ENCODE measurements around the gene MEGF6.

The MEGF6 gene

DNA sequence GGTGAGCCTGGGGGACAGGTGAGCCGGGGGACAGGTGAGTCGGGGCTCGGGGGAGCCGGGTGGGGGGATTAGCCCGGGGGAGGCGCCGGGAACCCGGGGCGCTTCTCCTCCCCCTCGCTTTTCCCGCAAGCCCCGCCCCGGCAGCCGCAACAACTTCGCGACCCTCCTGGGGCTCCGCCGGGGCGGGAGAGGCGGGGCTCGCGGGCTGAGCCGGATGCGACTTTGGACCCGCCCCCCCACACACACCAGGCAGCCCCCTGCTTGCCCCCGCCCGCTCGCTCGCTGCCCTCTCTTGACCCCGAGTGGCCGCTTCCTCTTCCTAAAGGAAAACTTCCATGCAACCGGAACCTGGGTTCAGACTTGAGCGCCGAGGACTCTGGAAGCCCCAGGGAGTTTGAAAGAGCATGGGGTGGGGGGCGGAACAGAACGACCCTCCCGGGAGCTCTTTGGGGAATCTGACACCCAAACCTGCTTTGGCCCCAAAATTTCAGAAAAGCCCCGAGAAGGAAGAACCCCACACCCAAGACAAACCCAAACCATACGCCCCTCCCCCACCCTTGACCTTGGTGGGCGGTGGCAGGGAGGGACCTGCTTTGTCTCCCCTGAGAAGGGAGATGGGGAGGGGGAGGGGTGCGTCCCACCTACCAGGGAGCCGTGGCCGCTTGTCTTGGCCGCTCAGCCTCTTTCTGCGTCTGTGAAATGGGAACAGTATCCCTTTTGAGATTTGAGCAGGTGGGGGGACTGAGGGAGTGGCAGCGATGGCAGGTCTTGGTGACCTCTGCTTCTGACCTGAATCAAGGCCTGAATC is 156.3 kb downstream of the MEGF6 start:
- TF ChIP-seq, protein P1, sequence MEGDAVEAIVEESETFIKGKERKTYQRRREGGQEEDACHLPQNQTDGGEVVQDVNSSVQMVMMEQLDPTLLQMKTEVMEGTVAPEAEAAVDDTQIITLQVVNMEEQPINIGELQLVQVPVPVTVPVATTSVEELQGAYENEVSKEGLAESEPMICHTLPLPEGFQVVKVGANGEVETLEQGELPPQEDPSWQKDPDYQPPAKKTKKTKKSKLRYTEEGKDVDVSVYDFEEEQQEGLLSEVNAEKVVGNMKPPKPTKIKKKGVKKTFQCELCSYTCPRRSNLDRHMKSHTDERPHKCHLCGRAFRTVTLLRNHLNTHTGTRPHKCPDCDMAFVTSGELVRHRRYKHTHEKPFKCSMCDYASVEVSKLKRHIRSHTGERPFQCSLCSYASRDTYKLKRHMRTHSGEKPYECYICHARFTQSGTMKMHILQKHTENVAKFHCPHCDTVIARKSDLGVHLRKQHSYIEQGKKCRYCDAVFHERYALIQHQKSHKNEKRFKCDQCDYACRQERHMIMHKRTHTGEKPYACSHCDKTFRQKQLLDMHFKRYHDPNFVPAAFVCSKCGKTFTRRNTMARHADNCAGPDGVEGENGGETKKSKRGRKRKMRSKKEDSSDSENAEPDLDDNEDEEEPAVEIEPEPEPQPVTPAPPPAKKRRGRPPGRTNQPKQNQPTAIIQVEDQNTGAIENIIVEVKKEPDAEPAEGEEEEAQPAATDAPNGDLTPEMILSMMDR (IDR thresholded peaks at IDR 0.05; ENCODE audit: insufficient read depth, low read length, missing control alignments): no peak
- POLR2A ChIA-PET: no interaction called here
- no peak overlapping the region for H3K4me3 ChIP-seq (ENCODE audit: low read depth, low read length)
- DNase-seq (ENCODE audit: low read depth, low spot score): no peak
- CTCF ChIA-PET: interaction anchor here (1.7 to 3.1 kb wide), 2 partner anchors 17 to 30 kb away, joined by 5 to 16 read pairs; no protein-coding TSS in a partner anchor

DNA sequence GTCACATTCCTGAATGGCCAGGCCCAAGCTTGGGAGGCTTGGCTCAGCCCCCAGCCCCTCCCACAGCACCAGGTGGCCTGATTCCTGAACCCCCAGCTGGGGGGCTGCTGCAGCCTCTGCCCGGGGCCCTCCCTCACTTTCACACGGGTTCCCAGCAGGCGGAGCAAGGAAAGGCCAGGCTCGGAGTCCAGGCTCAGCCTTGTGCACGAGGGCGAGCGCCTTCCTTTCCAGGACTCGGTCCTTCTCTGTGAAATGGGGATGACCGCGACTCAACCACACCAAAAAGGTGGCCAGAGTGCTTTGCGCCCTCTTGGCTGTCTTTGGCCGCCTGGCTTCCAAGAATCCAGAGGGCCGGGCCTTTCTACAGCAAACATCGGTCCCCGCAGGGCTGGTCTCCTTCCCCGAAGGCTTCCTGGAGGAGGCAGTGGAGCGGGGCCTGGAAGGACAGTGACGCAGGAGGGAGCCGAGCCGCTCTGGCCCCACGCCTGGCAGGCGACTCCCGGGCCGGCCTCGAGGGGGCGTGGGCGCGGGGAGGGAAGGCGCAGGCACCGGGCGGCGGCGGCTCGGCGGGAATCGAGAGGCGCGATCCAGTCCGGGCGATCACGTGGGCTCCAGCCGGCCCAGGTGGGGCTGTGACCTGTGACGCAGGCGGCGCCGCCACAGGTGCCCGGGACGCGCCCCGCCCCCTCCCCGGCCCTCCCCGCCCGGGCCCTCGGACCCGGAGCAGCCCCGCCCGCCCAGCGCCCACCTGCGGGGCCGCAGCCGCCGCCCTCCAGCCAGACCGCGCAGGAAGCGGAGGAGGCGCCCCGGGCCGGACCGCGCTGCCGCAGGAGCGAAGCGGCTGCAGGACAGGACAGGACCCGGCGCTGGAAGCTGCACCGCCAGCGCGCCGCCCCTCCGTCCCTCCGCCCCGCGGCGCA is 157.2 kb downstream of the MEGF6 start, which contains the start of gene ARHGEF16:
Gene ARHGEF16 (plus strand): TSS at position 775 of the 920 bp plus-strand sequence. CDS start 8,420 bp downstream, outside the sequence.
- ChIA-PET POLR2A (no interaction called here), CTCF (interaction anchor here (0.6 to 3.1 kb wide), 29 partner anchors 9 to 350 kb away, joined by 3 to 166 read pairs (median 11); partner anchors contain the start of gene WRAP73)
- TF ChIP-seq, protein P1 (IDR thresholded peaks at IDR 0.05; ENCODE audit: insufficient read depth, low read length, missing control alignments): peak; percentile 53
- DNase-seq (ENCODE audit: low read depth, low spot score): no peak
- H3K4me3 ChIP-seq (ENCODE audit: low read depth, low read length): no peak within 1 kb of the TSS

DNA sequence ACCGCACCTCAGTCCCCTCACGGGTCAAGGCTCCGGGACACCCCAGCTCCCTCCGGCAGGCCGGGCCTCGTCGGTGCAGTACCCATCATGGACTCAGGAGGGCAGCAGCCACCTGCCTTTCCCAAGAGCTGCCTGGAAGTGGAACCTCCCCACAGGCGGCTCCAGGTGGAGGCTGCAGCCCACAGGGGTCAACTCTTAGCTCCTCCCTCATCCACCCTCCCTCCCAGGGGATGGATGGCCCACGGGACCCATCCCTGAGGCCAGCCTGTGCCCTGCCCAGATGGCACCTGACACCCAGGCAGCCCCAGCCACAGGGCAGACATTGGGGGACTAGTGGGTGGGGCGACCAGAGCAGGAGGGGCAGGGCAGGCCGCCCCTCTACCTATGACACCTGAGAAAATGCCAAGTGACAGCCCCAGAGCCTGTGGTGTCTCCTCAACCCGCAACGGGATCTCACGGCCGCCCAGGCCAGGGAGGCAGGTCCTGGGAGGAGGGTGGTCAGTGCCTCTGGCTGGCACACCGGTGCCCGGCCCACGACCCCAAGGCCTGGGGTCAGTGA is 158.0 kb downstream of the MEGF6 start:
- TF ChIP-seq, protein P1 (IDR thresholded peaks at IDR 0.05; ENCODE audit: insufficient read depth, low read length, missing control alignments): peak; percentile 98
- ChIA-PET POLR2A (no interaction called here), CTCF (interaction anchor here (0.6 to 2.8 kb wide), 47 partner anchors 9 to 965 kb away, joined by 3 to 166 read pairs (median 5); partner anchors contain the start of gene WRAP73)
- no peak for DNase-seq (ENCODE audit: low read depth, low spot score)
- no peak overlapping the region for H3K4me3 ChIP-seq (ENCODE audit: low read depth, low read length)

DNA sequence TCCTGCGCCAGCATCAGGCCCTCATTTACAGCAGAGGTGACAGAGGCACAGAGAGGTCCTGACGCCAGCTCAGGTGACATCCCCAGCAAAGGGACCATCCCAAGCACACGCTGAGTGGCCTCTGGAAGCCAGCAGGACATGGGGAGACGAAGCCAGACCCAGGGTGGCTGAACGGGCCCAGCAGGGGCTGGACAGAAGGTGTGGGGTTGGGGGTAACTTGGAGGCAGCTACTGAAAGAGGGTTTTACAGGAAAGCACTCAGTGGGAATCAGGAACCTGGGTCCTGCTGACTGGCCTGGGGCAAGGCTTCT is 158.5 kb downstream of the MEGF6 start:
- POLR2A ChIA-PET: no interaction called here
- no peak overlapping the region for H3K4me3 ChIP-seq (ENCODE audit: low read depth, low read length)
- CTCF ChIA-PET: interaction anchor here (0.7 to 2.8 kb wide), 44 partner anchors 10 to 964 kb away, joined by 3 to 166 read pairs (median 5); partner anchors contain the start of gene WRAP73
- DNase-seq (ENCODE audit: low read depth, low spot score): no peak
- TF ChIP-seq, protein P1 (IDR thresholded peaks at IDR 0.05; ENCODE audit: insufficient read depth, low read length, missing control alignments): no peak

DNA sequence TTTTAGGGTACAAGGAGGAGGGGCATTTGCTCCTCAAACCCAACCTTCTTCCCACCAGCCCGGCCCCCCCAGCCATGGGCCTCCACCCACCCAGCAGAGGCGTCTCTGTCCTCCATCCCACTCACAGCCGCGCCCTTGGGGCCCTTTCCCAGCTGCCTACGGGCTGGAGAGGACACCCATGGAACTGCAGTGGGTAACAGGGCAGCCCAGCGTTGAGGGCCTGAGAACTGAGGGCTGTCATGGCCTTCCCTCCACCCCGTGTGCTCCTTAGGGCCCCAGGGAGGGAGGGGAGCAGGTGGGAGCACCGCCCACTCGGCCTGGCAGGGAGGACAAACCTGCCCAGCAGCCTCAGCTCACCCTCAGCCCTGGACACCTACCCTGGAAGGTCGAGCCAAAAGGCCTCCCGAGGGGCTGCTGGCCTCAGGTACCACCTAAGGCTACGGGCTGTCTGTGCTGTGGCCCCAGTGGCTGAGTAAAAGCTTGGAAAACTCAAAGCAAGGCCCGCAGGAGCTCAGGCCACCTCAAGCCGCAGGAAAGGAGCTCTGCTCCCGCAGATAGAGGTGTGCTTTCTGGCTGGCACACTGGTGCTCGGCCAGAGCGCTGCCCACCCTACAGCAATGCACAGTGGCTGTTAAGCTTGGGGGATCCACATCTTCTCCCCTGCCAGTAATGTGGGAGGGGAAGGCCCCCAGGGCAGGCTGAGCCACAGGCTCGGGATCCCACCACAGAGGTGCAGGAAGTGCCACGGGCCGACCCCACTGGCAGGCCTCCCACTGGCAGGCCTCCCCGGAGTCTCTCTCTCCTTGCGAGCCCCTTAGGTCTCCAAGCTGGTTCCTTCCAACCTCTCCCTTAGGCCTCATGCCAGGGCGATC is 159.1 kb downstream of the MEGF6 start:
- CTCF ChIA-PET: interaction anchor here (0.7 to 2.8 kb wide), 45 partner anchors 9 to 1058 kb away, joined by 3 to 166 read pairs (median 5); partner anchors contain the start of gene WRAP73
- no peak for DNase-seq (ENCODE audit: low read depth, low spot score)

More for the DNA sequence above, 159.1 kb downstream of the MEGF6 start:
- POLR2A ChIA-PET: no interaction called here
- H3K4me3 ChIP-seq (ENCODE audit: low read depth, low read length): no peak overlapping the region
- TF ChIP-seq, protein P1 (IDR thresholded peaks at IDR 0.05; ENCODE audit: insufficient read depth, low read length, missing control alignments): no peak

Measured in AG04449 (cell line).